ENCODE results near the gene GPNMB. TPM values are rescaled to one million over a fixed set of nuclear protein-coding genes. Genes with fewer than 3 reads are reported as not detected.

Gene GPNMB
- total RNA-seq, 1 donor from 2014 or later = 113 TPM

GRCh38 chr7:23205909-23206767 lies 40.4 kb upstream of the GPNMB start:
- peaks cover 0 to 7% of the 10 kb centered on the region in 2 donors for H3K36me3 ChIP-seq
- no peak for TF ChIP-seq POLR2AphosphoS5 (IDR thresholded peaks at IDR 0.05; ENCODE audit: insufficient read depth in 1 of 2, low read depth in 1 of 2)
- H3K4me1 ChIP-seq = no peaks in the 10 kb centered on the region
- H3K27ac ChIP-seq = peak overlapping the region; percentile 56
- peak overlapping the region; percentile 31 to 51 for H3K4me3 ChIP-seq
- no peaks in the 10 kb centered on the region for H3K27me3 ChIP-seq
- no peaks in the 10 kb centered on the region for H3K9me3 ChIP-seq
- intact Hi-C loops (cut with DNase I) = no loop called here
- DNase-seq (ENCODE audit: extremely low spot score in 2 of 2) = no peak

DNA sequence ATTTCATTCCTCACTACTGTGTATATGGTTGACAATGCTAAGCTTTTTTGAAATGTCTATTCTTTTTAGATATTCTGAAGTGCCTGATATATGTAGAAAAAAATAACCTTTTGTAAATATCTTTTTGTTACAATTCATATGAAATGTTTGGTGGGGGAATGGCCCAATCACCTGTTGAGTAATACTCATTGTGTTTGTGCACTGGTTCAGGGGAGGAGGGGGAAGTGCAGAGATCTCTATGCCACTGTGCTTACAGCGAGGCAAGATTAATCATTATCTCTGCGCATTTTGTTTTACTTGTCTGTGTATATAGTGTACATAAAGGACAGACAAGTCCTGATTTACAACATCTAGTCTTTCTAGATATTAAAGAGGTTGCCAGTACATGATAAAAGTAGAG lies 39.6 kb upstream of the GPNMB start:
- Histone ChIP-seq H3K9me3 (no peaks in the 10 kb centered on the region), H3K27ac (no peak overlapping the region), H3K36me3 (no peaks in the 10 kb centered on the region), H3K4me3 (no peak overlapping the region), H3K27me3 (no peaks in the 10 kb centered on the region), H3K4me1 (no peaks in the 10 kb centered on the region)
- TF ChIP-seq POLR2A (IDR thresholded peaks at IDR 0.05) = no peak
- no peak for DNase-seq (ENCODE audit: extremely low spot score in 2 of 2)
- intact Hi-C loops (cut with DNase I) = no loop called here

DNA sequence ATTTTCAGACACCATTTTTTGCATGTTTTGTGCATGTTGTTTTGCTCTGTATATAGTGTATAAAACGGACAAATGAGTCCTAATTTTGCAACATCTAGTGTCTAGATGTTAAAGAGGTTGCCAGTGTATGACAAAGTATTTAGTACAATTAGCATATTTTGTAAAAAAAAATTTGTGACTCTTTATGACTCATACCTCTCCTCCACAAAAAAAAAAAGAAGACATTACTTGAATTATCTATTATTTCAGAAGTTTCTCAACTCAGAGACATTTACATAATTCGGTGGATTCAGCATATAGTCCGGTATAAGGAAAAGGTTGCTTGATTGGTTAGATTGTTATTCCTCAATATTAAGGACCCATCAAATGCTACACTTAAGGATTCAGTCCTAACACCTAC lies 38.7 kb upstream of the GPNMB start:
- TF ChIP-seq, protein P1, sequence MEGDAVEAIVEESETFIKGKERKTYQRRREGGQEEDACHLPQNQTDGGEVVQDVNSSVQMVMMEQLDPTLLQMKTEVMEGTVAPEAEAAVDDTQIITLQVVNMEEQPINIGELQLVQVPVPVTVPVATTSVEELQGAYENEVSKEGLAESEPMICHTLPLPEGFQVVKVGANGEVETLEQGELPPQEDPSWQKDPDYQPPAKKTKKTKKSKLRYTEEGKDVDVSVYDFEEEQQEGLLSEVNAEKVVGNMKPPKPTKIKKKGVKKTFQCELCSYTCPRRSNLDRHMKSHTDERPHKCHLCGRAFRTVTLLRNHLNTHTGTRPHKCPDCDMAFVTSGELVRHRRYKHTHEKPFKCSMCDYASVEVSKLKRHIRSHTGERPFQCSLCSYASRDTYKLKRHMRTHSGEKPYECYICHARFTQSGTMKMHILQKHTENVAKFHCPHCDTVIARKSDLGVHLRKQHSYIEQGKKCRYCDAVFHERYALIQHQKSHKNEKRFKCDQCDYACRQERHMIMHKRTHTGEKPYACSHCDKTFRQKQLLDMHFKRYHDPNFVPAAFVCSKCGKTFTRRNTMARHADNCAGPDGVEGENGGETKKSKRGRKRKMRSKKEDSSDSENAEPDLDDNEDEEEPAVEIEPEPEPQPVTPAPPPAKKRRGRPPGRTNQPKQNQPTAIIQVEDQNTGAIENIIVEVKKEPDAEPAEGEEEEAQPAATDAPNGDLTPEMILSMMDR (IDR thresholded peaks at IDR 0.05) = no peak
- TF ChIP-seq POLR2AphosphoS5 (IDR thresholded peaks at IDR 0.05; ENCODE audit: insufficient read depth in 1 of 2, low read depth in 1 of 2) = no peak
- TF ChIP-seq POLR2A (IDR thresholded peaks at IDR 0.05) = no peak
- no peaks in the 10 kb centered on the region for H3K36me3 ChIP-seq
- no peak for DNase-seq (ENCODE audit: extremely low spot score in 2 of 2)
- no peak overlapping the region for H3K4me3 ChIP-seq
- intact Hi-C loops (cut with DNase I) = no loop called here
- H3K9me3 ChIP-seq = no peaks in the 10 kb centered on the region
- H3K27ac ChIP-seq = no peak overlapping the region
- no peaks in the 10 kb centered on the region for H3K27me3 ChIP-seq
- no peaks in the 10 kb centered on the region for H3K4me1 ChIP-seq

GRCh38 chr7:23208316-23208715 lies 38.3 kb upstream of the GPNMB start:
- Histone ChIP-seq H3K4me1 (no peaks in the 10 kb centered on the region), H3K4me3 (no peak overlapping the region), H3K27me3 (no peaks in the 10 kb centered on the region), H3K9me3 (no peaks in the 10 kb centered on the region), H3K27ac (no peak overlapping the region), H3K36me3 (no peaks in the 10 kb centered on the region)
- TF ChIP-seq, protein P1 (IDR thresholded peaks at IDR 0.05) = no peak
- no peak for TF ChIP-seq POLR2AphosphoS5 (IDR thresholded peaks at IDR 0.05; ENCODE audit: insufficient read depth in 1 of 2, low read depth in 1 of 2)
- TF ChIP-seq POLR2A (IDR thresholded peaks at IDR 0.05) = no peak
- intact Hi-C loops (cut with DNase I) = no loop called here
- no peak for DNase-seq (ENCODE audit: extremely low spot score in 2 of 2)

DNA sequence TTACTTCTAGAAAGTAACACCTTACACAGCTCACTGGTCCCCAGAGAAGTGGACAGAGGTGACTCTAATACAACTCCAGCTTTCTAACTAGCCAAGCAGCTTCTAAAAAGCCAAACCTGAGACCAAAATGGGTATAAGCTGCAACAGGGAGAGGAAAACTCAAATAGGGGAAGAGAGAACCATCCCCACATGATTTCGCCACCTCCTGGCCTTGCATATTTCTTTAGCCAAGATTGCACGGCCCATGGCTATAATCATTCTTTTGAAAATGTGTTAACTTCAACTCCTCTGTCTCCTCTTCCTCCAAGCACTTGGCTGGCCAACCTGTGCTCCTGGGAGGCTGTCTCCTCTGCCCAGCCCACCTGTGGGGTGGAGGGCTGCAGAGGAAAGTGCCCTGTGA lies 36.1 kb upstream of the GPNMB start:
- no peak for TF ChIP-seq POLR2AphosphoS5 (IDR thresholded peaks at IDR 0.05; ENCODE audit: insufficient read depth in 1 of 2, low read depth in 1 of 2)
- no peak for TF ChIP-seq POLR2A (IDR thresholded peaks at IDR 0.05)
- TF ChIP-seq, protein P1 (IDR thresholded peaks at IDR 0.05) = no peak
- H3K27me3 ChIP-seq = no peaks in the 10 kb centered on the region
- intact Hi-C loops (cut with DNase I) = no loop called here
- no peak overlapping the region for H3K4me3 ChIP-seq
- H3K36me3 ChIP-seq = no peaks in the 10 kb centered on the region
- H3K27ac ChIP-seq = no peak overlapping the region
- no peak for DNase-seq (ENCODE audit: extremely low spot score in 2 of 2)
- no peaks in the 10 kb centered on the region for H3K9me3 ChIP-seq
- H3K4me1 ChIP-seq = no peaks in the 10 kb centered on the region

DNA sequence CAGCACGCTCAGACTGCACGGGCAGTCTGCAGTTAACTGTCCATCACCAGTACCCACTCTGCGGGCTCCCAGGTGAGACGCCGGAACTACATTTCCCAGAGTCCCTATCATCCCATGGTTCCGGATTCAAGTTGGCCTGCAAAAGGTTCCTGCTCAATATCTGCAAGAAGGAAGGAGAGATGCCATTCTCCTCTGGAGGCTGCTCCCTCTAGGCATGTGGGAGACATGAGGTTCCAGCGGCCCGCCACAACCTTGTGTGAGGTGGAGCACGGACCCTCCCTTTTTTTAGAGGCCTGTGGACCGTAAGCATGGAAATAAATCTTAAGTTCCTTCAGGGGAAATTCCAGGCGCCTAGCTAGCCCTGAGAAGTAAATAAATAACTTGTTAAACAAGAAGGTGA lies 35.0 kb upstream of the GPNMB start:
- intact Hi-C loops (cut with DNase I) = no loop called here
- TF ChIP-seq POLR2AphosphoS5 (IDR thresholded peaks at IDR 0.05; ENCODE audit: insufficient read depth in 1 of 2, low read depth in 1 of 2) (no peak), POLR2A (IDR thresholded peaks at IDR 0.05) (no peak)
- no peak for DNase-seq (ENCODE audit: extremely low spot score in 2 of 2)

More for the DNA sequence above, 35.0 kb upstream of the GPNMB start:
- Histone ChIP-seq H3K27ac (no peak overlapping the region), H3K4me1 (no peaks in the 10 kb centered on the region), H3K4me3 (no peak overlapping the region), H3K27me3 (no peaks in the 10 kb centered on the region), H3K36me3 (no peaks in the 10 kb centered on the region), H3K9me3 (no peaks in the 10 kb centered on the region)
